Measurements from ENCODE around the gene TUBD1.
"Not testable (repeated sequence)": the region's sequence is repeated elsewhere in the genome, so short reads cannot be mapped to it uniquely, and the experiment has no call there.

Gene TUBD1

DNA sequence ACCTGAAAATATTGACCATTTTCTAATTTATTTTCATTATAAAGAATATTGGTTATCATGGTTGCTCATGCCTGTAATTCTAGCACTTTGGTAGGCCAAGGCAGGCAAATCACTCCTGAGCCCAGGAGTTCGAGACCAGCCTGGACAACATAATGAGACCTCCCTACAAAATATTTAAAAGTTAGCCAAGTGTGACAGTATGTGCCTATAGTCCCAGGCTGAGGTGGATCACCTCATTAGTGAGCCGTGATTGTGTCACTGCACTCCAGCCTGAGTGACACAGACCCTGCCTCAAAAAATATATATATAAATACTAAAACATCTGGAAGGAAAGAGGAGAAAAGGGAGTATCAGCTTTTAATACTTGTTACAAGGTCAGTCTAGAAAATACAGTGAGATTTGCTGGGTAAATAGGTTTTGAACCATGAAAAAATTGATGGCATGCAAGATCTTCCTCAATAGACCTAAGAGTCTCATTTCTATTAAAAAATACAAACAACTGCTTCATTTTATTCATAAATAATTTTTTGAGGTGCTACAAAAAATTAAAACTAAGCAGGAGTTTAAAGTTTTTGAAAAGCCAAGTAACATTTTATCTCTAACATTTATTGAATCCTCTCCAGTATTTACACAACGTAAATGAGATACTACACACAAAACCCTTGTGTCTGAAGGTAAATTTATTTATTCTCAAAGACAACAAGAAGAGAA lies 47.7 kb downstream of the TUBD1 start:
- Histone ChIP-seq H3K36me3 (ENCODE audit: control insufficient read depth, insufficient read depth, low read length) (peaks cover 20% of the 10 kb centered on the region), H3K9ac (ENCODE audit: low read depth, low read length) (0 out of 2 replicates have a peak overlapping the region, but pooled peaks have one; percentile 26), H3K4me3 (ENCODE audit: low read depth, low read length) (no peak overlapping the region), H3K27me3 (ENCODE audit: control insufficient read depth, insufficient read depth, low read length) (no peaks in the 10 kb centered on the region), H3K27ac (ENCODE audit: low read depth, low read length) (peak overlapping the region; percentile 89), H3K4me1 (ENCODE audit: control insufficient read depth, insufficient read depth, low read length) (peaks cover 25% of the 10 kb centered on the region), H3K9me3 (ENCODE audit: control insufficient read depth, insufficient read depth, low read length) (no peaks in the 10 kb centered on the region)

DNA sequence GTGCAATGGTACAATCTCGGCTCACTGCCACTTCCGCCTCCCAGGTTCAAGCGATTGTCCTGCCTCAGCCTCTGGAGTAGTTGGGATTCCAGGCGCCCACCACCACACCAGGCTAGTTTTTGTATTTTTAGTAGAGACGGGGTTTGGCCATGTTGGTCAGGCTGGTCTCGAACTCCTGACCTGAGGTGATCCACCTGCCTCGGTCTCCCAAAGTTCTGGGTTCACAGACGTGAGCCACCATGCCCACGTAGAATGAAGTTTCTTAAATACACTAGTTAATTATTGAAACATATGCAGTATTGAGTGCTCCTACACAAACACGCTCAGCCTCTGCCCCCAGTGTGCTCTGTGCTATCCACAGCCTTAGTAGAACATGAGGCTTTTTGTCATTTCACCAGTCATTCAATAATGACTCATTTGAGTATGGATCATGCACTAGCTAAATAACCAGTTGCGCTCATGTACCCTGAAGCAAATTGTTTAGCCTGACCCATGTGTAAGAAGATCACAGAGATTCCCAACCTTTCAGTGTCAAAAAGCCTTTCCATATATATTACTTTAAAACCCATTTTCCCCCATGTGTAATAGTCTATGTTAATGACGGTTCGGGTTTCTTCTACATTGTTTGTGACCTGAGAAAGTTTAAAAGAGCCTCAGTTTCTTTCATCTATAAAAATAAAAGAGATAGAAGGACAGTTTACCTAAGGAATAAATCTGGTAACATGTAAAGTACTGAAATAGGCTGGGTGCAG lies 49.7 kb downstream of the TUBD1 start:
- H3K9ac ChIP-seq (ENCODE audit: low read depth, low read length) = no peak overlapping the region
- no peaks in the 10 kb centered on the region for H3K9me3 ChIP-seq (ENCODE audit: control insufficient read depth, insufficient read depth, low read length)
- H3K4me1 ChIP-seq (ENCODE audit: control insufficient read depth, insufficient read depth, low read length) = peaks cover 25% of the 10 kb centered on the region
- no peaks in the 10 kb centered on the region for H3K27me3 ChIP-seq (ENCODE audit: control insufficient read depth, insufficient read depth, low read length)
- peak overlapping the region; percentile 71 for H3K27ac ChIP-seq (ENCODE audit: low read depth, low read length)
- H3K4me3 ChIP-seq (ENCODE audit: low read depth, low read length) = no peak overlapping the region
- peaks cover 32% of the 10 kb centered on the region for H3K36me3 ChIP-seq (ENCODE audit: control insufficient read depth, insufficient read depth, low read length)

DNA sequence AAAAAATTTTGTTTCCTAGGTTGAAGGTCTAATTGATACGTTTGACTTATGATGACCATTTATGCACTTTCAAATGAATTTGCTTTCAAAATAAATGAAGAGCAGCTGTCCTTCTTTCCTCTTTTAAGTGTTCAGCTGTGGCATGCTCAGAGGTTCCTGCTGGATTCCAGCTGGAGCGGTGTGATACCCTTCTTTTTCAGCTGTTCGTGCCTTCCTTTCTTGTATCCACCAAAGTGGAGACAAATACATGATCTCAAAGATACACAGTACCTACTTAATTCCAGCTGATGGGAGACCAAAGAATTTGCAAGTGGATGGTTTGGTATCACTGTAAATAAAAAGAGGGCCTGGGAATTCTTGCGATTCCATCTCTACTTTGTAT lies 50.9 kb downstream of the TUBD1 start:
- Histone ChIP-seq H3K4me3 (ENCODE audit: low read depth, low read length) (peak overlapping the region; percentile 86; the same call in 1 of the 2 replicates), H3K27ac (ENCODE audit: low read depth, low read length) (peak overlapping the region; percentile 97), H3K36me3 (ENCODE audit: control insufficient read depth, insufficient read depth, low read length) (peaks cover 32% of the 10 kb centered on the region), H3K4me1 (ENCODE audit: control insufficient read depth, insufficient read depth, low read length) (peaks cover 25% of the 10 kb centered on the region), H3K9ac (ENCODE audit: low read depth, low read length) (0 out of 2 replicates have a peak overlapping the region, but pooled peaks have one; percentile 15)
- H3K9me3 ChIP-seq (ENCODE audit: control insufficient read depth, insufficient read depth, low read length); H3K27me3 ChIP-seq (ENCODE audit: control insufficient read depth, insufficient read depth, low read length): not testable (repeated sequence)

DNA sequence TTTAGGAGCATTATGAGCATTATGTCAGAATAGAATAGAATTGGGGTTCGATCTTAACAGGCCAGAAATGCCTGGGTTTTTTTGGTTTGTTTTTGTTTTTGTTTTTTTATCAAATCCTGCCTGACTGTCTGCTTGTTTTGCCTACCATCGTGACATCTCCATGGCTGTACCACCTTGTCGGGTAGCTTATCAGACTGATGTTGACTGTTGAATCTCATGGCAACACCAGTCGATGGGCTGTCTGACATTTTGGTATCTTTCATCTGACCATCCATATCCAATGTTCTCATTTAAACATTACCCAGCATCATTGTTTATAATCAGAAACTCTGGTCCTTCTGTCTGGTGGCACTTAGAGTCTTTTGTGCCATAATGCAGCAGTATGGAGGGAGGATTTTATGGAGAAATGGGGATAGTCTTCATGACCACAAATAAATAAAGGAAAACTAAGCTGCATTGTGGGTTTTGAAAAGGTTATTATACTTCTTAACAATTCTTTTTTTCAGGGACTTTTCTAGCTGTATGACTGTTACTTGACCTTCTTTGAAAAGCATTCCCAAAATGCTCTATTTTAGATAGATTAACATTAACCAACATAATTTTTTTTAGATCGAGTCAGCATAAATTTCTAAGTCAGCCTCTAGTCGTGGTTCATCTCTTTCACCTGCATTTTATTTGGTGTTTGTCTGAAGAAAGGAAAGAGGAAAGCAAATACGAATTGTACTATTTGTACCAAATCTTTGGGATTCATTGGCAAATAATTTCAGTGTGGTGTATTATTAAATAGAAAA lies 51.5 kb downstream of the TUBD1 start:
- Histone ChIP-seq H3K4me3 (ENCODE audit: low read depth, low read length) (peak overlapping the region; percentile 86), H3K36me3 (ENCODE audit: control insufficient read depth, insufficient read depth, low read length) (peaks cover 32% of the 10 kb centered on the region), H3K27ac (ENCODE audit: low read depth, low read length) (peak overlapping the region; percentile 97), H3K4me1 (ENCODE audit: control insufficient read depth, insufficient read depth, low read length) (peaks cover 19% of the 10 kb centered on the region), H3K9ac (ENCODE audit: low read depth, low read length) (peak overlapping the region; percentile 98)
- not testable (repeated sequence) for H3K27me3 ChIP-seq (ENCODE audit: control insufficient read depth, insufficient read depth, low read length); H3K9me3 ChIP-seq (ENCODE audit: control insufficient read depth, insufficient read depth, low read length)

DNA sequence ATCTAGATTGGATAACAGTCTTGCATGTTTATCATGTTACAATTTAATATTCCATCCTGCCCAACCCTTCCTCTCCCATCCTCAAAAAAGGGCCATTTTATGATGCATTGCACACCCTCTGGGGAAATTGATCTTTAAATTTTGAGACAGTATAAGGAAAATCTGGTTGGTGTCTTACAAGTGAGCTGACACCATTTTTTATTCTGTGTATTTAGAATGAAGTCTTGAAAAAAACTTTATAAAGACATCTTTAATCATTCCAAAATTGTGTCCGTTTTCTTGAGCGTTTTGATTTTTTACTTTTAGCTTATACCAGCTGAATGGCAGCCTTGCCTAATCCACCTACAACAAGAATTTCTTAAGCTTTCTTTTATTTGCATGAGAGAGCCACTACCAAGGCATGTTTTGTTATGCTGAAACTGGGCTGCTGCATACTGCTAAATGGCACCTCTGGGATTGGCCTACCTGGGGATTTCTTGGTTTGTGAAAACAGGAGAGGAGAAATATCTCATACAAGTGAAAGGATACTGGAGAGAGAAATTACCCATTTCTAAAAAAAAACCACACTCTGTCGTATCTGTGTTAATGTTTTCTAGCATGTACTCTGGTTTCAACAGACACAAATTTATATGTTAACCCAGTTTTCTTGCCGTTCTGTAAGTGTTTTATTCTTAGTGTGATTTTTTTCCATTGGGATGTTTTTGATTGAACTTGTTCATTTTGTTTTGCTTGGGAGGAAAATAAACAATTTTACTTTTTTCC lies 52.2 kb downstream of the TUBD1 start:
- H3K4me3 ChIP-seq (ENCODE audit: low read depth, low read length) = peak overlapping the region; percentile 86
- peaks cover 11% of the 10 kb centered on the region for H3K4me1 ChIP-seq (ENCODE audit: control insufficient read depth, insufficient read depth, low read length)
- no peaks in the 10 kb centered on the region for H3K9me3 ChIP-seq (ENCODE audit: control insufficient read depth, insufficient read depth, low read length)
- peak overlapping the region; percentile 97 for H3K27ac ChIP-seq (ENCODE audit: low read depth, low read length)
- H3K36me3 ChIP-seq (ENCODE audit: control insufficient read depth, insufficient read depth, low read length) = peaks cover 32% of the 10 kb centered on the region
- no peaks in the 10 kb centered on the region for H3K27me3 ChIP-seq (ENCODE audit: control insufficient read depth, insufficient read depth, low read length)
- peak overlapping the region; percentile 98 for H3K9ac ChIP-seq (ENCODE audit: low read depth, low read length)

DNA sequence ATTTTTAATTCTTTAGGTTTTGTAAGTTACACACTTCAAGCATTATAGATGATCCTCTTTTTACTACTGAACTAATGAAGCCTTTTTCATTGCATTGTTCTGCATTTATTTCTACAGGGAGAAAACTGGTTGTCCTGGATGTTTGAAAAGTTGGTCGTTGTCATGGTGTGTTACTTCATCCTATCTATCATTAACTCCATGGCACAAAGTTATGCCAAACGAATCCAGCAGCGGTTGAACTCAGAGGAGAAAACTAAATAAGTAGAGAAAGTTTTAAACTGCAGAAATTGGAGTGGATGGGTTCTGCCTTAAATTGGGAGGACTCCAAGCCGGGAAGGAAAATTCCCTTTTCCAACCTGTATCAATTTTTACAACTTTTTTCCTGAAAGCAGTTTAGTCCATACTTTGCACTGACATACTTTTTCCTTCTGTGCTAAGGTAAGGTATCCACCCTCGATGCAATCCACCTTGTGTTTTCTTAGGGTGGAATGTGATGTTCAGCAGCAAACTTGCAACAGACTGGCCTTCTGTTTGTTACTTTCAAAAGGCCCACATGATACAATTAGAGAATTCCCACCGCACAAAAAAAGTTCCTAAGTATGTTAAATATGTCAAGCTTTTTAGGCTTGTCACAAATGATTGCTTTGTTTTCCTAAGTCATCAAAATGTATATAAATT lies 53.0 kb downstream of the TUBD1 start:
- peak overlapping the region; percentile 98 for H3K9ac ChIP-seq (ENCODE audit: low read depth, low read length)
- H3K4me3 ChIP-seq (ENCODE audit: low read depth, low read length) = peak overlapping the region; percentile 86
- peaks cover 32% of the 10 kb centered on the region for H3K36me3 ChIP-seq (ENCODE audit: control insufficient read depth, insufficient read depth, low read length)
- no peaks in the 10 kb centered on the region for H3K27me3 ChIP-seq (ENCODE audit: control insufficient read depth, insufficient read depth, low read length)
- peak overlapping the region; percentile 97 for H3K27ac ChIP-seq (ENCODE audit: low read depth, low read length)
- H3K4me1 ChIP-seq (ENCODE audit: control insufficient read depth, insufficient read depth, low read length) = peaks cover 4% of the 10 kb centered on the region; the same call in 1 of the 2 replicates
- no peaks in the 10 kb centered on the region for H3K9me3 ChIP-seq (ENCODE audit: control insufficient read depth, insufficient read depth, low read length)

DNA sequence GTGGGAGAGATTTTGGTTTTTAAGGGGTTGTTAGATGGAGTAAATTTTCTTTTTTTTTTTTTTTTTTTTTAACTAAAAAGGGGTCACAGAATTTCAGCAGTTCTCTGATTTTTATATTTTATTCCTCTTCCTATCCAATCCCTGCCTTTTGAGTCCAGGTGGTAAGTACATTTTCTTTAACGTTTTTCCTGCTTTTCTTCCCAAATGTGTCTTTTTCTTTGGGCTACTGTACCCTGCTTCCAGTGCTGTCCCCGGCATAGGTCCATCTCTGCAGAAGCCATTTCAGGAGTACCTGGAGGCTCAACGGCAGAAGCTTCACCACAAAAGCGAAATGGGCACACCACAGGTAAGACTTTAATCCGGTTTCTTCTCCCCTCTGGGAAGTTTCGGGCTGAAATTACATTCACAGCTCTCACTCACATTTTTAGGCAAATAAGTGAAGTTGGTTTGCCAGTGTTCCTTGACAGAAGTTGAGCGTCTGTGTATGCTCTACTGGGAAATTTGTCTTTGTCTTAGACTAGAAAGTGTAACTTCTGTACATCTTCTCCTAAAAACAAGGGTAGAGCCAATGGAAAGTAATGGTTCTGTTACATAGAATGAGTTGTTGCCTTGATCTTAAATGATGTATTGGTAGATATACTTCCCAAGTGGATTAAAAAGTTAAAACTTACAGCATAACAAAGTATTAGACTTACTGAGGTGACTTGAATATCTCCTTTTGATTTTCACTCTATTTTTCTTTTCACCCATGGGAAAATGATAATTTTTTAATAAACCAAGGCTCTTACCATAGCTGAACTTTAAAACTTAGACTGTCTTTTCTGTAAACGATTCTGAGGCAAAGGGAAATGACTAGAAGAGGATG lies 54.5 kb downstream of the TUBD1 start:
- Histone ChIP-seq H3K4me3 (ENCODE audit: low read depth, low read length) (peak overlapping the region; percentile 86), H3K36me3 (ENCODE audit: control insufficient read depth, insufficient read depth, low read length) (peaks cover 32% of the 10 kb centered on the region), H3K27ac (ENCODE audit: low read depth, low read length) (peak overlapping the region; percentile 97), H3K9me3 (ENCODE audit: control insufficient read depth, insufficient read depth, low read length) (no peaks in the 10 kb centered on the region), H3K9ac (ENCODE audit: low read depth, low read length) (peak overlapping the region; percentile 98), H3K4me1 (ENCODE audit: control insufficient read depth, insufficient read depth, low read length) (0 out of 2 replicates have a peak, but pooled peaks cover 3% of the 10 kb centered on the region), H3K27me3 (ENCODE audit: control insufficient read depth, insufficient read depth, low read length) (no peaks in the 10 kb centered on the region)

DNA sequence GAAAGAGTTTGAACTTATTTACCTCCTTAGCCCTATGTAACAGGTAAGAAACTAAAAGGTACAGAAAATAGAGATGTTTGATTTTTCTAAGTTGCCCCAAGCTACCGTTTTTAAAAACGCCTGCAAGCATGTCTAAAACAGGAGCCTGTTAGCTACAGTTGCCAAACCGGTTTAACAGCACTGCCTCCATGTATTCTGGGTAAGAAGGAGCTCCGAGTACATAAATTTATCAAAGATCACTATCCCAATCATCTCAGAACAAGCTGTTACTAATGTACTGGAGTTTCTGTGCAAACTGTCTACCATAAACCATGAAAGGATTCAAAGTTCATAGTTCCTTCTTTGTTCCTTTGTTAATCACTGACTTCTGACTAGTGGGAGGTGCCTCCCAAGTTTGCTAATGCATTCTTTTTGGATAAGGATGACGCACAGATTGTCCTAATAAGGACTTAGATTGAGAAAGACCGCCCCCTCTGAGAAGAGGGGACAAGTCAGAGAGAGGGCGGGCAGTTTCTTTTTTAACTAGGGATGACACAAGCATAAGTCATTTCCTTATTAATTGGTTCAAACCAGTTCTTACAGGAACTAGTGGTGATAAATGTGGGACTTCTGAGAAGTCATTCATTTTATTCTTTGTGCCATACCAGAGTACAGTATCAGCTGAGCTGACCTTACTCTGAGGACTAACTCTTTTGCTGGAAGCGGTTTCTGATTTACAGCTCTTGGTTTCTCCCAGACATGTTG lies 55.3 kb downstream of the TUBD1 start:
- Histone ChIP-seq H3K4me1 (ENCODE audit: control insufficient read depth, insufficient read depth, low read length) (0 out of 2 replicates have a peak, but pooled peaks cover 5% of the 10 kb centered on the region), H3K4me3 (ENCODE audit: low read depth, low read length) (peak overlapping the region; percentile 86), H3K36me3 (ENCODE audit: control insufficient read depth, insufficient read depth, low read length) (peaks cover 32% of the 10 kb centered on the region), H3K9ac (ENCODE audit: low read depth, low read length) (peak overlapping the region; percentile 98), H3K27me3 (ENCODE audit: control insufficient read depth, insufficient read depth, low read length) (no peaks in the 10 kb centered on the region), H3K9me3 (ENCODE audit: control insufficient read depth, insufficient read depth, low read length) (no peaks in the 10 kb centered on the region), H3K27ac (ENCODE audit: low read depth, low read length) (peak overlapping the region; percentile 97)

DNA sequence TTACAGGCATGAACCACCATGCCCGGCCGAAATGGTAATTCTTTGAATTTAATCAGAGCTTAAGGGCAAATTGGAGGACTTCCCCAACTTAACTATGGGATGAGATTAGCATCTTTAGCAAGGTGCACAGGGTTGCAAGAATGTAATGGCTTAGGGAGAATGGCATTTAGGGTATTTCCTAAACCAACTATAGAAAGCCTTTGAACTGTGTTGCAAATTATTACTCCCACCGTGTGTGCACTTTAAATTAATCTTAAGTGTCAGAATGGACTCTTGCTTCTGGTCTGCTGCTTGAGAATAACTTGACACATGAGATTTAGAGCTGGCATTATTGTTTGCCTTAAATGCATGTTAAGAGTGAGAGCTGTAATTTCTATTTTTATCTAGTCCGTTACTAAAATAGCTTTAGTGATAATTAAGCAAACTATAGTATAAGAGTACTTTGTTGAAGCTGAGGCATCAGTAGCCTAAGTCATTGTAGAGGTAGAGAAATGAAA lies 59.8 kb downstream of the TUBD1 start:
- H3K4me1 ChIP-seq (ENCODE audit: control insufficient read depth, insufficient read depth, low read length) = peaks cover 20% of the 10 kb centered on the region
- H3K9ac ChIP-seq (ENCODE audit: low read depth, low read length) = no peak overlapping the region
- H3K27ac ChIP-seq (ENCODE audit: low read depth, low read length) = peak overlapping the region; percentile 31

More for the DNA sequence above, 59.8 kb downstream of the TUBD1 start:
- Histone ChIP-seq H3K36me3 (ENCODE audit: control insufficient read depth, insufficient read depth, low read length) (no peaks in the 10 kb centered on the region), H3K27me3 (ENCODE audit: control insufficient read depth, insufficient read depth, low read length) (no peaks in the 10 kb centered on the region), H3K4me3 (ENCODE audit: low read depth, low read length) (no peak overlapping the region), H3K9me3 (ENCODE audit: control insufficient read depth, insufficient read depth, low read length) (no peaks in the 10 kb centered on the region)
